HCT116 (cell line): ENCODE data around the gene PWWP2B. TPM values are rescaled to one million over a fixed set of nuclear protein-coding genes. Genes with fewer than 3 reads are reported as not detected.

ENCODE experiments used
- ATAC-seq: fragments of 200-7000 bp; cut with Tn5 transposase; 2 replicates; pipeline ENCODE4 v1.9.1; 2020; ENCODE audit warnings: mild to moderate bottlenecking, moderate library complexity
- BruUV-seq: library from RNA; stranded (reverse); fragments of 400-500 nt; replicated peaks from 2 replicates; lab custom pipeline; 2021; lab: Mats Ljungman, UMichigan
- CTCF ChIA-PET: fragments of 300-600 bp; sonication (Branson Sonifier 250); formaldehyde crosslinking; loops from one replicate; lab custom pipeline; 2021; ENCODE audit warnings: antibody characterized with exemption; lab: Charles Lee
- POLR2A ChIA-PET: fragments of 300-600, 350-600 bp; sonication (Branson Sonifier 250); formaldehyde crosslinking; loops from one replicate; lab custom pipeline; 2021; ENCODE audit warnings: antibody characterized with exemption; lab: Charles Lee
- RAD21 ChIA-PET, 2 experiments: fragments of 300-600 bp; sonication (Branson Sonifier 250); formaldehyde crosslinking; loops; one replicate each; lab custom pipeline; 2023; ENCODE audit warnings: low total read pairs in 2 of 2; ENCODE audit not compliant: uncharacterized antibody in 2 of 2, unreplicated experiment in 2 of 2, low non-redundant PET in 1 of 2; lab: Charles Lee
- DNase-seq: peaks from one replicate; pipeline ENCODE4 v3.0.0-alpha.2; 2010; ENCODE audit warnings: low read depth, low spot score
- H2AFZ ChIP-seq: fragments of 200-600 bp; shearing (Covaris generic), sonication (generic); 2 replicates; pipeline ENCODE4 v1.6.1; 2017; ENCODE audit warnings: low read depth, mixed run types, mixed read lengths, antibody characterized with exemption, low read length; ENCODE audit not compliant: poor library complexity, severe bottlenecking
- H3K27ac ChIP-seq: 2 replicates; pipeline ENCODE4 v1.5.1; 2012; ENCODE audit warnings: low read depth, low read length
- H3K27me3 ChIP-seq: fragments of 200-600 bp; sonication (generic); 2 replicates; pipeline ENCODE4 v1.6.1; 2016; ENCODE audit warnings: mixed run types, low read length, mixed read lengths; ENCODE audit not compliant: insufficient read depth
- H3K36me3 ChIP-seq, 2 experiments: fragments of 200-500 bp in 1 of 2; fragments of 200-600 bp in 1 of 2; sonication (Bioruptor generic) in 1 of 2; sonication (generic) in 1 of 2; 2 replicates each; pipeline versions ENCODE4 v1.5.1 to v1.6.1; 2014 to 2016; ENCODE audit warnings: low read length in 2 of 2, inconsistent platforms in 1 of 2, mixed read lengths in 1 of 2, mixed run types in 1 of 2; ENCODE audit not compliant: insufficient read depth in 2 of 2, control insufficient read depth in 1 of 2
- H3K4me1 ChIP-seq, 2 experiments: fragments of 200-600 bp in 1 of 2; sonication (generic) in 1 of 2; 2 replicates each; pipeline versions ENCODE4 v1.5.1 to v1.6.1; 2012 to 2017; ENCODE audit warnings: low read length in 2 of 2, inconsistent platforms in 1 of 2, mild to moderate bottlenecking in 1 of 2, mixed read lengths in 1 of 2, mixed run types in 1 of 2, moderate library complexity in 1 of 2; ENCODE audit not compliant: insufficient read depth in 2 of 2, control insufficient read depth in 1 of 2
- H3K4me2 ChIP-seq: fragments of 200-600 bp; sonication (generic); 2 replicates; pipeline ENCODE4 v1.6.1; 2017; ENCODE audit warnings: mixed run types, low read length, mixed read lengths
- H3K4me3 ChIP-seq, 2 experiments: fragments of 200-600 bp in 1 of 2; sonication (generic) in 1 of 2; replicated peaks in 1 of 2; 2 replicates each; pipeline ENCODE4 v1.5.1; 2011 to 2016; ENCODE audit warnings: low read length in 2 of 2, control low read depth in 1 of 2, low read depth in 1 of 2, mild to moderate bottlenecking in 1 of 2, mixed read lengths in 1 of 2, mixed run types in 1 of 2
- H3K79me2 ChIP-seq: fragments of 200-600 bp; sonication (generic); 2 replicates; pipeline ENCODE4 v1.6.1; 2017; ENCODE audit warnings: mild to moderate bottlenecking, mixed run types, low read length, moderate library complexity, mixed read lengths; ENCODE audit not compliant: insufficient read depth
- H3K9ac ChIP-seq: fragments of 200-600 bp; sonication (generic); 2 replicates; pipeline ENCODE4 v1.6.1; 2016; ENCODE audit warnings: low read length, mixed read lengths
- H3K9me2 ChIP-seq: fragments of 200-600 bp; sonication (generic), shearing (Covaris generic); 2 replicates; pipeline ENCODE4 v1.6.1; 2017; ENCODE audit warnings: mixed run types, mild to moderate bottlenecking, moderate library complexity; ENCODE audit not compliant: insufficient read depth
- H3K9me3 ChIP-seq, 2 experiments: fragments of 200-500 bp in 1 of 2; fragments of 200-600 bp in 1 of 2; sonication (Bioruptor generic) in 1 of 2; sonication (generic) in 1 of 2; 2 replicates each; pipeline ENCODE4 v1.6.1; 2014 to 2017; ENCODE audit warnings: low read length in 2 of 2, mixed read lengths in 2 of 2, inconsistent platforms in 1 of 2, low read depth in 1 of 2, mild to moderate bottlenecking in 1 of 2, mixed run types in 1 of 2, moderate library complexity in 1 of 2; ENCODE audit not compliant: control insufficient read depth in 1 of 2, insufficient read depth in 1 of 2
- H4K20me1 ChIP-seq: fragments of 200-600 bp; sonication (generic), shearing (Covaris generic); 2 replicates; pipeline ENCODE4 v1.6.1; 2017; ENCODE audit warnings: mixed run types, mild to moderate bottlenecking, moderate library complexity; ENCODE audit not compliant: insufficient read depth
- CBX3 ChIP-seq: IDR thresholded peaks from 2 replicates; pipeline ENCODE4 v1.6.1; 2012; ENCODE audit warnings: low read depth
- CEBPB ChIP-seq: IDR thresholded peaks from 2 replicates; pipeline ENCODE4 v1.6.1; 2012; ENCODE audit warnings: low read depth
- ELF1 ChIP-seq: IDR thresholded peaks from 2 replicates; pipeline ENCODE4 v1.6.1; 2012; ENCODE audit warnings: low read depth, borderline replicate concordance
- EZH2 ChIP-seq: fragments of 200-600 bp; sonication (generic); IDR thresholded peaks from 2 replicates; pipeline ENCODE4 v1.6.1; 2017; ENCODE audit warnings: antibody characterized with exemption, mixed run types
- POLR2A ChIP-seq: IDR thresholded peaks from 2 replicates; pipeline ENCODE4 v1.7.0; 2011; ENCODE audit warnings: borderline replicate concordance; ENCODE audit not compliant: insufficient read depth, insufficient read length; ENCODE audit errors: extremely low read depth
- POLR2AphosphoS5 ChIP-seq: IDR thresholded peaks from 2 replicates; pipeline ENCODE4 v1.6.1; 2011; ENCODE audit warnings: mild to moderate bottlenecking, low read depth, low read length, moderate library complexity
- RAD21 ChIP-seq: IDR thresholded peaks from 2 replicates; pipeline ENCODE4 v1.6.1; 2012; ENCODE audit warnings: low read depth, mild to moderate bottlenecking
- SIN3A ChIP-seq: IDR thresholded peaks from 2 replicates; pipeline ENCODE4 v1.6.1; 2012; ENCODE audit warnings: low read depth
- SRF ChIP-seq: IDR thresholded peaks from 2 replicates; pipeline ENCODE4 v1.6.1; 2012; ENCODE audit warnings: low read depth
- YY1 ChIP-seq: IDR thresholded peaks from 2 replicates; pipeline ENCODE4 v1.6.1; 2011; ENCODE audit warnings: low read length, low read depth, moderate library complexity, mild to moderate bottlenecking; ENCODE audit not compliant: insufficient replicate concordance; ENCODE audit errors: extremely low read depth
- ZNF274 ChIP-seq: fragments of 200-500 bp; sonication (Bioruptor generic); IDR thresholded peaks from 2 replicates; pipeline ENCODE4 v1.6.1; 2014; ENCODE audit warnings: mild to moderate bottlenecking, low read depth, low read length, inconsistent platforms
- intact Hi-C: fragments of 100-400 bp; cut with micrococcal nuclease; formaldehyde crosslinking; loops from 2 replicates; pipeline ENCODE4 v1.10.0; 2022
- total RNA-seq: library from RNA; stranded (reverse); gene quantifications from one replicate; pipeline ENCODE4 v1.2.1, GENCODE V29; 2021; ENCODE audit not compliant: unreplicated experiment
- TF ChIP-seq, protein P1 (sequence below): IDR thresholded peaks from 2 replicates; pipeline ENCODE4 v1.6.1; 2012

The PWWP2B gene
- total RNA-seq, 1 experiment from 2014 or later = 13.9 TPM

DNA sequence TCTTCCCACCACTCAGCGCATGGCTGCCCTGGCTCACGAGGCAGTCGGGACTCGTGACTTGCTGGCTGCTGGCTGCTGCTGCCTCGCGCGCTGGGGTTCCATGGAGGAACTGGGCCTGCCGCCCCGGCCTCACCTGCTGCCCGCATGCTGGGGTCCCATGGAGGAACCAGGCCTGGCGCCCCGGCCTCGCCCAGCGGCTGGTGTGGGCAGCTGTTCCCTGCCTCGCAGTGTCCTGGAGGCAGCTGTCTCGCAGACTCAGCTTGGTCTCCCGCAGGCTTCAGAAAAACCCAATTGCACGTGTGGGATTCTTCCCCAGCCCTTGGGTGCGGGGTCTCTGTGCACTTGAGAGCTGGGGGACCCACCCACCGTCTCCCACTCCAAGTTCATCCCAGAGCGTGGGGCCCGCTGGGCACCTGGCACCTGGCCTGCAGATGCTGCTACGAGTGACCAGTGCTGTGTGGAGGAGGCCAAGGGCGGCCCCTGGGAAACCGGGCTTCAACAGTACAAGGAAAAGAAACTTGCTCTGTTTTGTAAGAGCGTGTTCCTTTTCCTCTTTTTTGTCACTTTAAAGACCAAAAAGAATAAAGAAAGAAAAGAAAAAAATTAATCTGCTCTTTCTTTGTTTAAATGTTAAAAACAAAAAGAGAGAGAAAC lies 20.4 kb downstream of the PWWP2B start:
- H3K9ac ChIP-seq = no peak overlapping the region
- peaks cover 0 to 6% of the 10 kb centered on the region in 2 experiments; a peak in 1 of 4 replicates for H3K36me3 ChIP-seq
- H3K9me2 ChIP-seq = no peaks in the 10 kb centered on the region
- ChIA-PET POLR2A (no interaction called here), CTCF (no interaction called here), RAD21 (no interaction called here)
- no peak for DNase-seq
- no peak overlapping the region for H2AFZ ChIP-seq
- no peak overlapping the region for H3K4me2 ChIP-seq
- no peaks in the 10 kb centered on the region for H3K27me3 ChIP-seq
- H3K9me3 ChIP-seq = no peaks in the 10 kb centered on the region
- H4K20me1 ChIP-seq = no peaks in the 10 kb centered on the region
- ATAC-seq = no peak
- BruUV-seq = no TSS peak
- H3K4me1 ChIP-seq = peaks cover 31 to 42% of the 10 kb centered on the region in 2 experiments
- H3K27ac ChIP-seq = no peak overlapping the region; the same call in 1 of the 2 replicates
- no peak overlapping the region for H3K4me3 ChIP-seq
- intact Hi-C loops = no loop called here
- TF ChIP-seq SRF (no peak), CEBPB (no peak), RAD21 (no peak), YY1 (no peak), POLR2AphosphoS5 (no peak), CBX3 (no peak), EZH2 (no peak), ZNF274 (no peak), ELF1 (no peak), POLR2A (no peak), SIN3A (no peak)
- TF ChIP-seq, protein P1, sequence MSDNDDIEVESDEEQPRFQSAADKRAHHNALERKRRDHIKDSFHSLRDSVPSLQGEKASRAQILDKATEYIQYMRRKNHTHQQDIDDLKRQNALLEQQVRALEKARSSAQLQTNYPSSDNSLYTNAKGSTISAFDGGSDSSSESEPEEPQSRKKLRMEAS = no peak
- peaks cover 12% of the 10 kb centered on the region; the same call in 1 of the 2 replicates for H3K79me2 ChIP-seq
